Measurements from ENCODE around the gene DEPDC1B. TPM values are rescaled to one million over a fixed set of nuclear protein-coding genes. Genes with fewer than 3 reads are reported as not detected.

Gene DEPDC1B
- total and polyA plus RNA-seq, 2 experiments from 2014 or later: 38.3 to 67.9 TPM

GRCh38 chr5:60675286-60675685 lies 24.7 kb downstream of the DEPDC1B start:
- no peaks in the 10 kb centered on the region for H3K36me3 ChIP-seq (ENCODE audit: insufficient read depth)
- H3K9me3 Mint-ChIP-seq: no peaks in the 10 kb centered on the region
- H3K27me3 Mint-ChIP-seq (ENCODE audit: insufficient read depth, low read depth, poor library complexity): peaks cover 7% of the 10 kb centered on the region
- no peak overlapping the region for H3K27ac ChIP-seq (ENCODE audit: low read depth)
- no peaks in the 10 kb centered on the region for H3K27me3 ChIP-seq (ENCODE audit: insufficient read depth)
- no peaks in the 10 kb centered on the region; the same call in 1 of the 2 replicates for H3K4me1 ChIP-seq (ENCODE audit: insufficient read depth)
- H2AFZ ChIP-seq: no peak overlapping the region
- H3K4me2 ChIP-seq: no peak overlapping the region
- H3K79me2 ChIP-seq (replicated peaks; ENCODE audit: insufficient read depth): peaks cover 89% of the 10 kb centered on the region
- no peak for TF ChIP-seq POLR2AphosphoS5 (IDR thresholded peaks at IDR 0.05; ENCODE audit: low read depth)
- no peak for TF ChIP-seq ZNF462 (CRISPR knock-in tag; IDR thresholded peaks at IDR 0.05)
- TF ChIP-seq CREB1 (CRISPR knock-in tag; IDR thresholded peaks at IDR 0.05; ENCODE audit: low read depth): no peak
- TF ChIP-seq ZNF114 (CRISPR knock-in tag; IDR thresholded peaks at IDR 0.05): no peak
- no peak for TF ChIP-seq ETS1 (IDR thresholded peaks at IDR 0.05)
- no peak for TF ChIP-seq STAT1 (IDR thresholded peaks at IDR 0.05; ENCODE audit: unreplicated experiment)
- H3K4me3 Mint-ChIP-seq: no peak overlapping the region
- ATAC-seq (no peak), DNase-seq (ENCODE audit: low spot score) (no peak)
- no peaks in the 10 kb centered on the region for H3K9me2 ChIP-seq (ENCODE audit: insufficient read depth)
- no peaks in the 10 kb centered on the region for H3F3A ChIP-seq (replicated peaks; ENCODE audit: low read depth)
- H3K4me3 ChIP-seq: no peak overlapping the region
- H4K20me1 ChIP-seq (replicated peaks; ENCODE audit: insufficient read depth): peaks cover 24% of the 10 kb centered on the region
- no peak overlapping the region for H3K27ac Mint-ChIP-seq
- H3K4me1 Mint-ChIP-seq: peaks cover 18% of the 10 kb centered on the region
- H3K36me3 Mint-ChIP-seq (ENCODE audit: low read depth): no peaks in the 10 kb centered on the region

Measured in GM23338 (cell line).